Heart right ventricle (tissue), 16 donors: ENCODE data around the gene ZMYND8. TPM values are rescaled to one million over a fixed set of nuclear protein-coding genes. Genes with fewer than 3 reads are reported as not detected.

Experiments
- ATAC-seq, 8 donors: fragments of 200-7000 bp; cut with Tn5 transposase; one replicate each; pipeline ENCODE4 v1.9.1; 2020; ENCODE audit warnings: mild to moderate bottlenecking in 8 of 8, moderate library complexity in 8 of 8, moderate number of reproducible peaks in 1 of 8
- DNase-seq, 2 donors: peaks; one replicate each; pipeline ENCODE4 v3.0.0-alpha.2; 2020
- H3K27ac ChIP-seq, 10 donors: fragments of 200-600 bp; sonication (generic) in 2 of 10; one replicate each; pipeline versions ENCODE4 v1.5.0 to v1.8.0; 2020 to 2022; ENCODE audit warnings: mild to moderate bottlenecking in 3 of 10
- H3K27me3 ChIP-seq, 7 donors: fragments of 200-600 bp; one replicate each; pipeline ENCODE4 v1.8.0; 2021 to 2022; ENCODE audit warnings: mild to moderate bottlenecking in 2 of 7
- H3K36me3 ChIP-seq, 9 donors: fragments of 200-600 bp; sonication (generic) in 1 of 9; one replicate each; pipeline versions ENCODE4 v1.5.0 to v1.8.0; 2020 to 2022; ENCODE audit warnings: mild to moderate bottlenecking in 2 of 9
- H3K4me1 ChIP-seq, 9 donors: fragments of 200-600 bp; sonication (generic) in 1 of 9; one replicate each; pipeline versions ENCODE4 v1.5.0 to v1.8.0; 2020 to 2022; ENCODE audit warnings: mild to moderate bottlenecking in 4 of 9
- H3K4me3 ChIP-seq, 10 donors: fragments of 200-600 bp; sonication (generic) in 2 of 10; one replicate each; pipeline versions ENCODE4 v1.5.0 to v1.8.0; 2020 to 2022; ENCODE audit warnings: mild to moderate bottlenecking in 7 of 10, moderate library complexity in 2 of 10
- H3K9me3 ChIP-seq, 11 donors: fragments of 200-600 bp in 10 of 11; sonication (generic) in 2 of 11; one replicate each; pipeline versions ENCODE4 v1.5.0 to v1.8.0; 2013 to 2022; ENCODE audit warnings: mild to moderate bottlenecking in 2 of 11, control low read depth in 1 of 11, moderate library complexity in 1 of 11
- WGBS, 2 donors: extraction: QIAGEN DNeasy Blood & Tissue Kit; methylation state at CpG; one replicate each; pipeline ENCODE4 v1.1.7; 2013; ENCODE audit warnings: inconsistent platforms in 1 of 2; 5-methylcytosine and 5-hydroxymethylcytosine counted together
- intact Hi-C, 10 donors: fragments of 100-400 bp; cut with DNase I; formaldehyde crosslinking; loops; one replicate each; pipeline versions ENCODE4 v1.11.1 to v1.14.2; 2022
- polyA plus RNA-seq, 2 donors: library from polyadenylated mRNA; stranded (reverse); fragments of 200-250 nt; gene quantifications; one replicate each; pipeline ENCODE4 v1.2.3, GENCODE V29; 2013
- total RNA-seq, 10 donors: library from RNA; stranded (reverse); fragmentation: NEBNext Ultra II Directional in 3 of 10; extraction: Animal tissue kit (Norgen Biotek cat#: 25700) in 3 of 10; gene quantifications; one replicate each; pipeline versions ENCODE4 v1.2.1 to v1.2.4, GENCODE V29; 2021 to 2023
- TF ChIP-seq, protein P1 (sequence below), 9 donors: fragments of 200-600 bp; sonication (generic) in 2 of 9; IDR thresholded peaks; one replicate each; pipeline versions ENCODE4 v1.5.0 to v1.8.0; 2021 to 2022; ENCODE audit warnings: antibody characterized with exemption in 9 of 9, mild to moderate bottlenecking in 5 of 9, moderate library complexity in 1 of 9
- donor health status: Arrhythmogenic right ventricular cardiomyopathy.
- donor health status: ischemic (EF 13 %, LVEDD 7.1; RV severe dilation, severe dysfunction).
- donor health status: healthy with polysubstance abuse.
- donor health status: DM: no; HTN: yes; CAD: no.
- donor health status: DM: no; HTN: no; CAD: no.
- donor health status: ischemic (EF 25% LVEDD 6.9; RV normal size, moderate dysfunction).
- donor health status: ischemic (EF 25% LVEDD 5.7; RV mildly dilated, moderate dysfunction).
- donor health status: healthy.
- donor health status: DM: yes; HTN: yes; CAD: no.
- donor health status: Ischemic cardiomyopathy.
- donor health status: ischemic (EF 35%, LVEDD 5.7; RV mildly dilated, moderate dysfunction).
- donor health status: nonischemic (EF 11% LVEDD 7.7; RV severe dilation, severe dysfunction).
- donor health status: DM: yes; HTN: yes; CAD: no.
- donor health status: PGD.
- donor health status: ischemic (EF 29% LVEDD 5.4; RV normal size, mild dysfunction).
- donor health status: nonischemic (EF 23%, LVEDD 6.1; RV moderate dilation, normal function).

Gene ZMYND8
- total and polyA plus RNA-seq, 12 donors, result 6.4 to 39.0 (median 28.0) TPM

DNA sequence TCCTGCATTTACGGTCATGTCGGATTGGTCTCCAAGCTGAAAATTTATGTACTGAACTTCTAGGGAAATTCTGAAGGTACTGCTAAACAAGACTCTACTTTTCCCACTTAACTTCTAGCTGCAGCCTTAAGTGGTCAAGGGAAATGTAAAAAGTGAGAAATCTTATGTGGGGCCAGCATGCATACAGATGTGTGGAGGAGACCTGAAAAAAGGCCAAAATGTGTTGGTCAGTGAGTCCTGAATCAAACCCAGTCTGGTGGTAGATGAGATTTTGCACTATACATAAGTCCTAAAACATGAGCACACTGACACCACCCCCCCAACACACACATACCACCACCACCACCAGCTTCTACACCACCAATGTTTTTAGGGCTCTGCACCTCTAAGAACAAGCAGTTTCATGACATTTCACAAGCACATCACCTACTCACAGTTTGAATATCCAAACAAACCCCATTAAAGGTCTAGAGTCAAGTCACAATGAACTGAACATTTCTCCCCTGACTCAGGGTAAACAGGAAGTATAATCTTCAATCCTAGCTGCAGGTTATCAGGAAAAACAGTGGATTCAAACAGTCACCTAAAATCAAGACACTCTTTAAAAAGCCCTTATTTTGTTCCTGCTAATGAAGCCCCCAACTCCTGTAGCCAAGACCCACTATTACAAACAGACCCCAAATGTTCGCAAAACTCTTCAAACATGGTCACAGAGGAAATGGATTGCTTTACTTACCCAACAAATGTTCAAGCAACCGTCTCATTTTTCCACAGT, 1.6 kb downstream of the ZMYND8 start:
- H3K27me3 ChIP-seq, result no peaks in the 10 kb centered on the region
- ATAC-seq, result no peak
- WGBS, 2 donors, result 49 to 55% methylated on average over 4 of the region's 4 CpGs
- no peaks in the 10 kb centered on the region for H3K9me3 ChIP-seq
- intact Hi-C loops, result loop anchor here in 3 of 10 donors (5.0 kb wide), 2 partner anchors 38 to 83 kb away; no protein-coding TSS in a partner anchor
- peaks cover 60 to 100% (median 100%) of the 10 kb centered on the region in 9 donors for H3K4me1 ChIP-seq
- H3K36me3 ChIP-seq, result no peaks in the 10 kb centered on the region
- peak overlapping the region in 7 of 10 donors; percentile 1 to 39 (median 21) for H3K4me3 ChIP-seq
- TF ChIP-seq, protein P1, sequence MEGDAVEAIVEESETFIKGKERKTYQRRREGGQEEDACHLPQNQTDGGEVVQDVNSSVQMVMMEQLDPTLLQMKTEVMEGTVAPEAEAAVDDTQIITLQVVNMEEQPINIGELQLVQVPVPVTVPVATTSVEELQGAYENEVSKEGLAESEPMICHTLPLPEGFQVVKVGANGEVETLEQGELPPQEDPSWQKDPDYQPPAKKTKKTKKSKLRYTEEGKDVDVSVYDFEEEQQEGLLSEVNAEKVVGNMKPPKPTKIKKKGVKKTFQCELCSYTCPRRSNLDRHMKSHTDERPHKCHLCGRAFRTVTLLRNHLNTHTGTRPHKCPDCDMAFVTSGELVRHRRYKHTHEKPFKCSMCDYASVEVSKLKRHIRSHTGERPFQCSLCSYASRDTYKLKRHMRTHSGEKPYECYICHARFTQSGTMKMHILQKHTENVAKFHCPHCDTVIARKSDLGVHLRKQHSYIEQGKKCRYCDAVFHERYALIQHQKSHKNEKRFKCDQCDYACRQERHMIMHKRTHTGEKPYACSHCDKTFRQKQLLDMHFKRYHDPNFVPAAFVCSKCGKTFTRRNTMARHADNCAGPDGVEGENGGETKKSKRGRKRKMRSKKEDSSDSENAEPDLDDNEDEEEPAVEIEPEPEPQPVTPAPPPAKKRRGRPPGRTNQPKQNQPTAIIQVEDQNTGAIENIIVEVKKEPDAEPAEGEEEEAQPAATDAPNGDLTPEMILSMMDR (IDR thresholded peaks at IDR 0.05), result no peak
- H3K27ac ChIP-seq, result peak overlapping the region; percentile 97 to 99 (median 98)
- DNase-seq, result no peak

DNA sequence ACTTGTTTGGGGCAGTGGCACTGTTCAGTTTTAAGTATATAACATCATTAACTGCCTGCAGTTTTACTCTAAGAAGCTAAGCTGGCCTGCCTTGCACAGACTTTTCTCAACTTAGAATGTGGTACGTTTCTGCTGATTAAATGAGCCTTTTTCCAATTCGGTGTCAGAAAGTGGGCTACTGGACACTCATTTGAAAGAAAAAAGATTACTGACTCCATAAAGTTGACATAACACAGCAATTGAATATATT, 2.1 kb downstream of the ZMYND8 start:
- intact Hi-C loops, result loop anchor here in 1 of 10 donors (5.0 kb wide), 1 partner anchor 37 kb away; no protein-coding TSS in a partner anchor
- H3K27ac ChIP-seq, result peak overlapping the region; percentile 97 to 99 (median 98)
- WGBS, 2 donors, result 16 to 25% methylated on average over 2 of the region's 2 CpGs
- no peaks in the 10 kb centered on the region for H3K36me3 ChIP-seq
- peaks cover 55 to 100% (median 100%) of the 10 kb centered on the region in 9 donors for H3K4me1 ChIP-seq
- H3K9me3 ChIP-seq, result no peaks in the 10 kb centered on the region
- DNase-seq, result no peak
- ATAC-seq, result no peak
- no peaks in the 10 kb centered on the region for H3K27me3 ChIP-seq
- TF ChIP-seq, protein P1 (IDR thresholded peaks at IDR 0.05), result no peak
- H3K4me3 ChIP-seq, result peak overlapping the region in 5 of 10 donors; percentile 1 to 39 (median 21)

DNA sequence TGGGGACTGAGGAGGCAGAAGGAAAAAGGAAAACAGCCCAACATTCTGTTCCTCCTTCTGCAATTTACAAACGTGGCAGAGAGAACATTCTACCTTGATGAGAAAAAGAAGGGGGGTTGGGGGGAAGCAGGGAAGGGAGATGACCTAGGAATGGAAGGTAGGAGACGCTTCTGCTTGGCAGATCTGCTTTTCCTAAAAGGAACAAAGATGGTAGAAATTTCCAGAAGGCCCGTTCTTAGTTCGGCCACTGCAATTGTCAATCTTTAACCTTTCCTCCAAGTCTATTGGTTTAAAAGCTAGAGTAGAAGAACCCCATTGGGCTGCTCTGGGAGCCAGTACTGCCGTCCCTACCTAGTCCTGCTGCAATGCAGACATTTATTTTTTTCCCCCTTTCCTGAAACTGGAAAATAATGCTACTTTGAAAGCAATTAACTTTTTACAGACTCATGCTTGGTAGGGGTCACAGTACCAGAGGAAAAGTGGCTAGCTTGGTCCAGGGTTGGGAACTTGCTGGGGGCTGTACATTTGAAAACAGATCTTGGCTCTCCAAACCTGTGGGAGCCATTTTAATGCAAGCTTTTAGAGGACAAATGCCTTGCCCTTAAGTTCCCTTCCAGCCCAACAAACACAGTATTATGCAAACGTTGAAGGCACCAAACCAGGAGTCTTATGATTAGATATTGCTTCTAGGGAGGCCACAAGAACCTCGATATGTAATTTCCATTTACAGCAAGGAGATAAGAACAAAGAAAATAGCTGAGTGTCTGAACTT, 2.6 kb downstream of the ZMYND8 start:
- peak overlapping the region in 6 of 10 donors; percentile 24 to 39 (median 36) for H3K4me3 ChIP-seq
- TF ChIP-seq, protein P1 (IDR thresholded peaks at IDR 0.05), result no peak
- no peak for ATAC-seq
- H3K27ac ChIP-seq, result peak overlapping the region; percentile 97 to 99 (median 98)
- DNase-seq, result no peak
- peaks cover 50 to 100% (median 100%) of the 10 kb centered on the region in 9 donors for H3K4me1 ChIP-seq
- H3K9me3 ChIP-seq, result no peaks in the 10 kb centered on the region
- WGBS, 2 donors, result 39 to 50% methylated on average over 7 of the region's 7 CpGs
- no peaks in the 10 kb centered on the region for H3K27me3 ChIP-seq
- intact Hi-C loops, result loop anchor here in 1 of 10 donors (5.0 kb wide), 1 partner anchor 37 kb away; no protein-coding TSS in a partner anchor
- H3K36me3 ChIP-seq, result no peaks in the 10 kb centered on the region

DNA sequence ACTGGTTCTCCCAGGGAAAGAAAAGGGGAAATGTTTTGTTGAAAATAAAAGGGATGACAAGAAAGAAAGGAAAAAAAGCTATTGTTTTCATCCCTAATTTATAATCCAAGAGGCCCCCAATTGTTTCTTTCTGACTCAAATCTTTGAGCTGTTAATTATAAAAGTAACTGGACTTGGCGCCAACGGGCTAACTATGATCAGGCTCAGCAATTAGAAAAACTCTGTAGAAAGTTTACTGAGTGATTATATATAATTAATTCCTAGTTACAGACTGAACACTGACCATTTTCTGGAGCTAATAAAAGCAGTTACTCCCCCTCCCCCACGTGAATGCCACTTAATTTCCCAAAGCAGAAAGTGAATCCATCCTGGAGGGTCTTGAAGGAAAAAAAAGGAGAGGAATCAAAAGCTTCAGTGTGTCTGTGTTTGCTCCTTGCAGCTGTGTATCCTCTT, 3.2 kb downstream of the ZMYND8 start:
- Histone ChIP-seq H3K9me3 (no peaks in the 10 kb centered on the region), H3K4me3 (peak overlapping the region in 7 of 10 donors; percentile 17 to 38 (median 30)), H3K27me3 (no peaks in the 10 kb centered on the region), H3K27ac (peak overlapping the region; percentile 97 to 99 (median 98)), H3K4me1 (peaks cover 47 to 100% (median 100%) of the 10 kb centered on the region in 9 donors), H3K36me3 (no peaks in the 10 kb centered on the region)
- 41 to 51% methylated on average over 3 of the region's 3 CpGs for WGBS, 2 donors
- TF ChIP-seq, protein P1 (IDR thresholded peaks at IDR 0.05), result no peak
- no peak for ATAC-seq
- intact Hi-C loops, result loop anchor here in 1 of 10 donors (5.0 kb wide), 1 partner anchor 36 kb away; no protein-coding TSS in a partner anchor
- DNase-seq, result no peak
